CD4-positive, alpha-beta memory T cell (primary cell): ENCODE data around the gene FRMD1. TPM values are rescaled to one million over a fixed set of nuclear protein-coding genes. Genes with fewer than 3 reads are reported as not detected.

Experiments used
- CTCF ChIA-PET: fragments of 350-600 bp; sonication (Branson Sonifier 250); formaldehyde crosslinking; loops from one replicate; lab custom pipeline; 2021; ENCODE audit warnings: inconsistent platforms; ENCODE audit not compliant: partially characterized antibody; lab: Charles Lee
- POLR2A ChIA-PET: fragments of 350-600 bp; sonication (Branson Sonifier 250); formaldehyde crosslinking; loops from one replicate; lab custom pipeline; 2021; ENCODE audit not compliant: partially characterized antibody; lab: Charles Lee
- DNase-seq, 5 donors: peaks; one replicate each; pipeline versions ENCODE4 v3.0.0 to v3.0.0-alpha.2; 2020 to 2022; ENCODE audit warnings: mixed read lengths in 1 of 5
- H3K27ac ChIP-seq: one replicate; pipeline ENCODE4 v1.7.0; 2013; ENCODE audit warnings: low read depth, low read length
- H3K27me3 ChIP-seq: 2 replicates; pipeline ENCODE4 v1.7.0; 2013; ENCODE audit warnings: mild to moderate bottlenecking, low read length, moderate library complexity; ENCODE audit not compliant: insufficient read depth
- H3K36me3 ChIP-seq: 2 replicates; pipeline ENCODE4 v1.7.0; 2013; ENCODE audit warnings: mild to moderate bottlenecking, low read length, moderate library complexity; ENCODE audit not compliant: insufficient read depth
- H3K4me1 ChIP-seq: 2 replicates; pipeline ENCODE4 v1.7.0; 2013; ENCODE audit warnings: mild to moderate bottlenecking, low read length, moderate library complexity; ENCODE audit not compliant: insufficient read depth
- H3K4me3 ChIP-seq, 2 donors: one replicate each; pipeline ENCODE4 v1.7.0; 2013; ENCODE audit warnings: low read length in 2 of 2, mild to moderate bottlenecking in 1 of 2
- H3K9me3 ChIP-seq, 2 donors: one replicate each; pipeline ENCODE4 v1.7.0; 2013; ENCODE audit warnings: low read length in 2 of 2, control low read depth in 1 of 2; ENCODE audit not compliant: control insufficient read depth in 1 of 2
- H3K27ac Mint-ChIP-seq, 7 donors: one replicate each; pipeline ENCODE4 v1.8.0; 2020 to 2021; ENCODE audit warnings: mixed read lengths in 7 of 7, mild to moderate bottlenecking in 6 of 7, inconsistent platforms in 3 of 7, moderate library complexity in 3 of 7
- H3K27me3 Mint-ChIP-seq, 2 donors: one replicate each; pipeline ENCODE4 v1.8.0; 2020 to 2021; ENCODE audit warnings: mixed read lengths in 2 of 2
- H3K36me3 Mint-ChIP-seq, 2 donors: one replicate each; pipeline ENCODE4 v1.8.0; 2020 to 2021; ENCODE audit warnings: mixed read lengths in 2 of 2, inconsistent platforms in 1 of 2, mild to moderate bottlenecking in 1 of 2
- H3K4me1 Mint-ChIP-seq, 4 donors: one replicate each; pipeline ENCODE4 v1.8.0; 2020 to 2021; ENCODE audit warnings: mixed read lengths in 4 of 4, mild to moderate bottlenecking in 1 of 4
- H3K4me3 Mint-ChIP-seq, 8 donors: one replicate each; pipeline ENCODE4 v1.8.0; 2020 to 2021; ENCODE audit warnings: mixed read lengths in 8 of 8, mild to moderate bottlenecking in 7 of 8, moderate library complexity in 6 of 8, inconsistent platforms in 3 of 8
- H3K9me3 Mint-ChIP-seq, 8 donors: one replicate each; pipeline ENCODE4 v1.8.0; 2020 to 2021; ENCODE audit warnings: mixed read lengths in 8 of 8, mild to moderate bottlenecking in 5 of 8, inconsistent platforms in 3 of 8, moderate library complexity in 1 of 8
- intact Hi-C: fragments of 100-400 bp; cut with micrococcal nuclease; formaldehyde crosslinking; loops from one replicate; pipeline ENCODE4 v1.15.1; 2023
- polyA plus RNA-seq, 2 donors: library from polyadenylated mRNA; unstranded; fragments of 300-500 nt; fragmentation: Illumina TruSeq; gene quantifications; one replicate each; pipeline ENCODE4 v1.2.3, GENCODE V29; 2021
- total RNA-seq, 2 experiments: library from RNA; stranded (reverse); gene quantifications; one replicate each; pipeline ENCODE4 v1.2.3, GENCODE V29; 2021

The FRMD1 gene
- total and polyA plus RNA-seq, 4 experiments from 2014 or later: not detected

DNA sequence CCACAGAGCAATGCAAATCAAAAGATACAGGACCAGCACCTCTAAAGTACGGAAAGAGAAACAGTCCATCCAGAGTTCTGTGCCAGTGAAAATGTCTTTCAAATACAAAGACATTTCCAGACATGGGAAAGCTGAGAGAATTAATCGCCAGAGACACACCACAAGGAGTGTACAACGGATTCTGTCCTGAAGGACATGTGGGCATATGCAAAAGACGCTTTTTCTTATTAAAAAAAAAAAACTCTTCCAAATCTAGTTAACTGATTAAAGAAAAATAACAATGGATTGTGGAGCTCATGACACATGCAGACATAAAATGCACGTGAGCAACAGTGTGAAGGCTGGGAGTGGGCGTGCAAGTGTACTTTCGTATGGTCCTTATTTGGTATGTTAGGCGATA is 58.8 kb downstream of the FRMD1 start:
- no peaks in the 10 kb centered on the region for H3K9me3 ChIP-seq
- Mint-ChIP-seq H3K4me3 (no peak overlapping the region), H3K36me3 (no peaks in the 10 kb centered on the region), H3K27ac (no peak overlapping the region), H3K9me3 (peaks cover 0 to 8% (median 1%) of the 10 kb centered on the region in 8 donors), H3K27me3 (peaks cover 3 to 8% of the 10 kb centered on the region in 2 donors), H3K4me1 (no peaks in the 10 kb centered on the region)
- POLR2A ChIA-PET: no interaction called here
- intact Hi-C loops: no loop called here
- no peaks in the 10 kb centered on the region for H3K4me1 ChIP-seq
- no peak overlapping the region for H3K27ac ChIP-seq
- CTCF ChIA-PET: no interaction called here
- no peaks in the 10 kb centered on the region for H3K36me3 ChIP-seq
- no peak for DNase-seq
- H3K4me3 ChIP-seq: no peak overlapping the region
- no peaks in the 10 kb centered on the region for H3K27me3 ChIP-seq

DNA sequence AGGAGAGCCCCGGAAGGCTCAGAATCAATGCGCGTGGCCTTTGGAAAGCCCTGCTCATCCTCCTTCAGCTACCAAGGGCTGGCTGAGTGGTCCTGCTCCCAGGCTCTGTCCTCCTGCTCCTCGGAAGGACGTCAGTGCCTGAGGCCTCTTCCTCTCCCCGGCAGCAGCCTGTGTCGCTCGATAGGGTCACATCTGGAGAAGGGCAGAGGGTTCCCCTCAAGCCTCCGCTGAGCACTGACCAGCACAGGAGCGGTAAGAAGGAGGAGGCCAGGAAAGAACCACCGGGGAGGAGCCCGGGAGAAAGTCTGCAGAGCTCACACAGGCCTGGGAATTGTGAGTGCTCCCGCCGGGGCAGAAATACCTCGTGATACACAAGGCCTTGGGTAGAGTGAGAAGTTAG is 60.3 kb downstream of the FRMD1 start:
- no peaks in the 10 kb centered on the region for H3K27me3 ChIP-seq
- peaks cover 0 to 12% (median 5%) of the 10 kb centered on the region in 8 donors for H3K9me3 Mint-ChIP-seq
- H3K36me3 Mint-ChIP-seq: no peaks in the 10 kb centered on the region
- CTCF ChIA-PET: no interaction called here
- no peaks in the 10 kb centered on the region for H3K36me3 ChIP-seq
- H3K27ac ChIP-seq: no peak overlapping the region
- H3K4me3 ChIP-seq: no peak overlapping the region
- no peaks in the 10 kb centered on the region for H3K9me3 ChIP-seq
- H3K4me1 Mint-ChIP-seq: no peaks in the 10 kb centered on the region
- POLR2A ChIA-PET: no interaction called here
- no peak overlapping the region for H3K4me3 Mint-ChIP-seq
- intact Hi-C loops: no loop called here
- no peaks in the 10 kb centered on the region for H3K4me1 ChIP-seq
- DNase-seq: no peak
- H3K27ac Mint-ChIP-seq: no peak overlapping the region
- peaks cover 5 to 6% of the 10 kb centered on the region in 2 donors for H3K27me3 Mint-ChIP-seq

DNA sequence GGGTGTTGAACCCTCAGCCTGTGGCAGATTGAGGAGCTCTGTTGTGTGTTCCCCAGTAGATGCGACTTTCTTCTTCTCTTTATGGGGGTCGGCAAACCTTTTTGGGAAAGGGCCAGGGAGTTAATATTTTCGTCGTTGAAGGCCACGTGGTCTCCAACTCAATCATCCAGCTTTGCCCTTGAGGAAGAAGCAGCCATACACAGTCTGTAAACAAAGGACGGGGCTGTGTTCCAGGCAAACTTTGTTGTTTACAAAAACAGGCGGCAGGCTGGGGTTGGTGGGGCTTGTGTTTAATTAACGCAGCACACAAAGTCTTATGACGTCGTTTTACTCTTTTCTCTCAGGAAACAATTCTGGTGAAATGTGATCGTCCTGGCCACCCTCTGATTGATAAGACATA is 61.4 kb downstream of the FRMD1 start:
- Histone ChIP-seq H3K4me1 (no peaks in the 10 kb centered on the region), H3K36me3 (no peaks in the 10 kb centered on the region), H3K4me3 (no peak overlapping the region), H3K9me3 (no peaks in the 10 kb centered on the region), H3K27me3 (no peaks in the 10 kb centered on the region), H3K27ac (no peak overlapping the region)
- H3K4me3 Mint-ChIP-seq: no peak overlapping the region
- ChIA-PET CTCF (interaction anchor here (0.6 kb wide), 1 partner anchor 805 kb away, joined by 4 read pairs; no protein-coding TSS in a partner anchor), POLR2A (no interaction called here)
- DNase-seq: no peak
- H3K27me3 Mint-ChIP-seq: peaks cover 5 to 6% of the 10 kb centered on the region in 2 donors
- H3K36me3 Mint-ChIP-seq: no peaks in the 10 kb centered on the region
- intact Hi-C loops: no loop called here
- no peaks in the 10 kb centered on the region for H3K4me1 Mint-ChIP-seq
- peaks cover 0 to 15% (median 8%) of the 10 kb centered on the region in 8 donors for H3K9me3 Mint-ChIP-seq
- H3K27ac Mint-ChIP-seq: no peak overlapping the region

DNA sequence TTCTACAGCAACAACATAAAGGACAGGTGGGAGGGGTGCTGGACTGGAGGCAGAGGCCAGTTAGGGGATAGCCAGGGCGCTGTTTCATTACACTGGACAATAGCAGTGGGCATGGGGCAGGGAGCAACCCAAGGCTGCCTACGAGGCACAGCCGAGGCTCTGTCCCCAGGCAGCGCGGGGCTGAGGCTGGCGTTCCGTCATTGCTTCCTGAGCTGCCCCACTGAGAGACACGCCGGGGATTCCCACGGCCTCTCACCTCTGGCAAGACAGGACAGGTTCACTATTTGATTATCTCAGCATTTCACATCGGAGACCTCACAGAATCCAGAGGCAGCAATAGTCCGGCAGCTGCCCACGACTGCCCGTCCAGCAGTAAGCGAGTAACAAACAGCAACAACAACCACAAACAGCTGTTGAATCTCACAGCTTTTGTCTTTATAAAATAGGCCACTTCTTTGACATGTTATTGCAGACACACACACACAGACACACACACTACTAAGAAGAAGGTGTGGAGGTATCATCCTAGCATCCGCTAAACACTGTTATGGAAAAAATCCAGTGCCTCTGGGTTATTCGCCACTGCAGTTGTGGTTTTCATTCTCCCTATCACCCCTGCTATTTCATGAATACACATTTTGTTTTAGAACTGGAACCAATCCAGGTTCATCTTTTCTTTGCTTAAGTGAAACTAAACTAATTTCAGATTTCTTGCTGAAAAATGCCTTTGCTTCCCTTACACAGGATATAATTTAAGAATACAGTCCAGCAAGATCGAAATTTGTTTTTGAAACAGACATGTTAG is 62.1 kb downstream of the FRMD1 start:
- H3K36me3 ChIP-seq: no peaks in the 10 kb centered on the region
- CTCF ChIA-PET: no interaction called here
- Mint-ChIP-seq H3K9me3 (peaks cover 0 to 22% (median 14%) of the 10 kb centered on the region in 8 donors), H3K36me3 (no peaks in the 10 kb centered on the region), H3K4me3 (no peak overlapping the region), H3K4me1 (no peaks in the 10 kb centered on the region), H3K27me3 (peaks cover 5 to 6% of the 10 kb centered on the region in 2 donors), H3K27ac (no peak overlapping the region)
- H3K9me3 ChIP-seq: no peaks in the 10 kb centered on the region
- no peaks in the 10 kb centered on the region for H3K27me3 ChIP-seq
- POLR2A ChIA-PET: no interaction called here
- H3K27ac ChIP-seq: no peak overlapping the region
- DNase-seq: no peak
- no peaks in the 10 kb centered on the region for H3K4me1 ChIP-seq
- intact Hi-C loops: no loop called here
- H3K4me3 ChIP-seq: no peak overlapping the region

DNA sequence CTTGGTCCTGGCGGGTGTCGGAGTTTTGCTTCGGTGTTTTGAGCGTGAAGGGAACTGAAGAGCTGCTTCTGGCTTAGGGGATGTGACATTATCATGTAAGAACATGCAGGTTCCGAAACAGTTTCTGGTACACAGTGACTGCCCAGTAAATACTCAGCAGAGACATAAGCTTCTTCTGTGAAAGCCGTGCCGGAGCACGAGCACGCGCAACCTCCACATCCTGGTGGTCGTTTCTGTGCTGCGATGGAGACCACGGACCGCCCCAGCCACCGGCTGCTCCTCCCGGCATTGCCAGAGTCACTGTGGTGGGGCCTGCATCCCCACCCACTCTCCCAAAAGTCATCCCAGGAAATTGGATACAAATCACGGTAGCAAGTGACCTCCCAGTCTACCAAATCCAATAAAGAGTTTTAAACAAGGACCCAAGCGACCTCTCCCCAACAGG is 62.8 kb downstream of the FRMD1 start:
- intact Hi-C loops: no loop called here
- Histone ChIP-seq H3K9me3 (no peaks in the 10 kb centered on the region), H3K4me1 (no peaks in the 10 kb centered on the region), H3K36me3 (no peaks in the 10 kb centered on the region), H3K27ac (no peak overlapping the region), H3K4me3 (no peak overlapping the region), H3K27me3 (no peaks in the 10 kb centered on the region)
- Mint-ChIP-seq H3K4me3 (no peak overlapping the region), H3K36me3 (peaks cover 0 to 4% of the 10 kb centered on the region in 2 donors), H3K27me3 (peaks cover 5 to 6% of the 10 kb centered on the region in 2 donors), H3K27ac (no peak overlapping the region), H3K9me3 (peaks cover 0 to 28% (median 20%) of the 10 kb centered on the region in 8 donors), H3K4me1 (no peaks in the 10 kb centered on the region)
- POLR2A ChIA-PET: no interaction called here
- CTCF ChIA-PET: no interaction called here
- no peak for DNase-seq

DNA sequence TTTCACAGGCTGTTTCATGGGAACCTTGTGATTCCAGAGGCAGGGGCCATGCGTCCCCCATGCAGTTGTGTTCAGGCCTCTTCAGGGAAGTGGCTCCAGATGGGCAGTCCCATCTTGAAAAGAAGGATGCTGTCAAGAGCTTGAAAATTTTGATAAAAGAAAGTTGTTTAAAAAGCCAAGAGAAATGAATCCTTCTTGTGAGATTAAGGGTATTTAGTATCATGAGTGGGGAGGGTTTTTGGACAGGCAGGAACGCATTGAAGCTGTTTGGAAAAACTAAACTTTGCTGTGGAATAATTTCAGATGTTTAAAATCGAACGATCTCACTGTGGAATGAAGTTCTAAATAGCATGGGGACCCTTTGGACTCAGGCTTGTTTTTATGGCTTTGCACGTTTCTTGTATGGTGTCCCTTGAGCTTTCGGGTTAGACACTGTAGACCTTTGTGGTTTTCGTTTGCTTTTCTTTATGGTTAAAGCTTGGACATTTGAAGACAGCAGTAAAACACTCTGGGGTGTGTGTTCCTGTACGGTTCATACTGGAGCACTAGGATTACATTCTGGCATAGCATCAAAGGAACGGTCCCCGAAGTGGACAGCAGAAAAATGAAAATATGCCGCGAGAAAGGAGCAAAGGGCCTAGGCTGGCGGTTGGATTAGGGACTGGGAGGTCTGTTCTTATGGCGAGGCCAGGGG is 63.4 kb downstream of the FRMD1 start:
- H3K27ac ChIP-seq: no peak overlapping the region
- peaks cover 5 to 6% of the 10 kb centered on the region in 2 donors for H3K27me3 Mint-ChIP-seq
- no peak for DNase-seq
- intact Hi-C loops: no loop called here
- no peaks in the 10 kb centered on the region for H3K9me3 ChIP-seq
- H3K4me1 ChIP-seq: no peaks in the 10 kb centered on the region
- no peak overlapping the region for H3K27ac Mint-ChIP-seq
- H3K36me3 ChIP-seq: no peaks in the 10 kb centered on the region
- H3K4me3 ChIP-seq: no peak overlapping the region
- H3K4me1 Mint-ChIP-seq: no peaks in the 10 kb centered on the region
- peaks cover 0 to 4% of the 10 kb centered on the region in 2 donors for H3K36me3 Mint-ChIP-seq
- no peak overlapping the region for H3K4me3 Mint-ChIP-seq
- POLR2A ChIA-PET: no interaction called here
- H3K27me3 ChIP-seq: no peaks in the 10 kb centered on the region
- CTCF ChIA-PET: no interaction called here
- peaks cover 0 to 34% (median 25%) of the 10 kb centered on the region in 8 donors for H3K9me3 Mint-ChIP-seq

DNA sequence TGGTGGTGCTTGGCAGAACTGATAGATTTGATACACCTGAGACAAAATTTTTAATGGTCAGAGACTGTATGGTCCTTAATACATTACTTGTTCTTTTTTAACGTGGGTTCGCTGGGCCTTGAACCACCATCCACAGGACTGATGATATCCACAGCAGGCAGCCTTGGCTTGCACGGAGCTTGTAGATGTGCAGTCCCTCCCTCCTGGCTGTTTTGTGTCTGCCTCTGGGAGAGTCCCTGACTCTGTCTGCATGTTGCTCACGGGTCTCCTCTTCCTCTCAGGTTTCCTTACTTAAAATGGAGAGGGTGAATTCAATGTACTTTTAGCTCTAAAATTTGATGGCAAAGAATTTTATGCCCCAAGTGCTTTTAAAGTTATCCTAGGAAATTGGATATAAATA is 64.0 kb downstream of the FRMD1 start:
- Histone ChIP-seq H3K9me3 (no peaks in the 10 kb centered on the region), H3K4me3 (no peak overlapping the region), H3K36me3 (no peaks in the 10 kb centered on the region), H3K27me3 (no peaks in the 10 kb centered on the region), H3K4me1 (no peaks in the 10 kb centered on the region), H3K27ac (no peak overlapping the region)
- Mint-ChIP-seq H3K27me3 (peaks cover 3 to 6% of the 10 kb centered on the region in 2 donors), H3K36me3 (peaks cover 0 to 4% of the 10 kb centered on the region in 2 donors), H3K4me1 (no peaks in the 10 kb centered on the region), H3K27ac (no peak overlapping the region), H3K9me3 (peaks cover 0 to 39% (median 30%) of the 10 kb centered on the region in 8 donors), H3K4me3 (no peak overlapping the region)
- intact Hi-C loops: no loop called here
- ChIA-PET POLR2A (no interaction called here), CTCF (no interaction called here)
- no peak for DNase-seq
